A549 (cell line): Measurements from ENCODE around the gene KCNH8. TPM values are rescaled to one million over a fixed set of nuclear protein-coding genes. Genes with fewer than 3 reads are reported as not detected.

Source experiments
- ATAC-seq, 2 experiments: fragments of 200-7000 bp in 1 of 2; fragments of >200 bp in 1 of 2; cut with Nextera tagmentation in 1 of 2; cut with Tn5 transposase in 1 of 2; 3 replicates each; pipeline versions ENCODE4 v1.8.0 to v1.9.1; 2018 to 2020; ENCODE audit warnings: mild to moderate bottlenecking in 1 of 2, moderate library complexity in 1 of 2
- CTCF ChIA-PET: fragments of 300-600 bp; sonication (Branson Sonifier 250); formaldehyde crosslinking; extraction: SDS; loops from one replicate; lab custom pipeline; 2021; ENCODE audit warnings: antibody characterized with exemption, inconsistent platforms; lab: Yijun Ruan, JAX
- POLR2A ChIA-PET: fragments of 350-600 bp; formaldehyde crosslinking; extraction: SDS; loops from one replicate; lab custom pipeline; 2021; ENCODE audit warnings: antibody characterized with exemption, inconsistent platforms; lab: Yijun Ruan, JAX
- DNase-seq, 2 experiments: peaks; one replicate each; pipeline versions ENCODE4 v3.0.0 to v3.0.0-alpha.2; 2011 to 2016; ENCODE audit warnings: low read depth in 1 of 2, low spot score in 1 of 2
- FAIRE-seq: peaks from 2 replicates; lab custom pipeline; 2011; peaks lifted over from hg19 to GRCh38; lab: Jason Lieb, UNC
- H3K27ac ChIP-seq, 2 experiments: fragments of >200 bp; sonication (Bioruptor Twin); formaldehyde crosslinking; 3 replicates each; pipeline ENCODE4 v1.5.1; 2016 to 2017
- H3K4me1 ChIP-seq: fragments of >200 bp; sonication (Bioruptor Twin); formaldehyde crosslinking; 3 replicates; pipeline ENCODE4 v1.6.1; 2016
- H3K4me2 ChIP-seq: fragments of >200 bp; sonication (Bioruptor Twin); formaldehyde crosslinking; 3 replicates; pipeline ENCODE4 v1.6.1; 2016
- H3K4me3 ChIP-seq: fragments of >200 bp; sonication (Bioruptor Twin); formaldehyde crosslinking; 3 replicates; pipeline ENCODE4 v1.5.1; 2016
- H3K9me3 ChIP-seq: fragments of >200 bp; sonication (Bioruptor Twin); formaldehyde crosslinking; 3 replicates; pipeline ENCODE4 v1.6.1; 2016
- BCL3 ChIP-seq: fragments of >200 bp; sonication (Bioruptor Twin); formaldehyde crosslinking; IDR thresholded peaks from 3 replicates; pipeline ENCODE4 v1.6.1; 2016
- BHLHE40 ChIP-seq: IDR thresholded peaks from 2 replicates; pipeline ENCODE4 v1.6.1; 2012; ENCODE audit warnings: low read depth, low read length, inconsistent platforms
- CHD4 ChIP-seq: fragments of 200-600 bp; sonication (generic); IDR thresholded peaks from 2 replicates; pipeline ENCODE4 v1.6.1; 2016; ENCODE audit warnings: antibody characterized with exemption, mild to moderate bottlenecking, borderline replicate concordance
- EHF ChIP-seq: fragments of 250-450 bp; sonication (Bioruptor Pico); IDR thresholded peaks from 2 replicates; pipeline ENCODE4 v1.5.0; 2020; ENCODE audit warnings: mild to moderate bottlenecking
- HEYL ChIP-seq: fragments of 250-450 bp; sonication (Bioruptor Pico); IDR thresholded peaks from 2 replicates; pipeline ENCODE4 v1.8.0; 2021; ENCODE audit warnings: mild to moderate bottlenecking, moderate library complexity
- HOXA7 ChIP-seq: fragments of 250-450 bp; sonication (Bioruptor Pico); IDR thresholded peaks from 2 replicates; pipeline ENCODE4 v1.5.0; 2020; ENCODE audit warnings: mild to moderate bottlenecking, moderate library complexity
- HOXB5 ChIP-seq: fragments of 250-450 bp; sonication (Bioruptor Pico); IDR thresholded peaks from 2 replicates; pipeline ENCODE4 v1.5.0; 2020; ENCODE audit warnings: mild to moderate bottlenecking, moderate library complexity
- KDM1A ChIP-seq: fragments of 200-600 bp; sonication (generic); IDR thresholded peaks from 2 replicates; pipeline ENCODE4 v1.6.1; 2016; ENCODE audit warnings: low read depth, mild to moderate bottlenecking
- MAX ChIP-seq: IDR thresholded peaks from 2 replicates; pipeline ENCODE4 v1.6.1; 2012
- MAZ ChIP-seq: fragments of 150-350 bp; IDR thresholded peaks from 2 replicates; pipeline ENCODE4 v1.6.1; 2014; ENCODE audit warnings: antibody characterized with exemption, low read depth, low read length, borderline replicate concordance
- NFE2L2 ChIP-seq: fragments of 150-350 bp; conservative IDR thresholded peaks from 2 replicates; pipeline ENCODE4 v1.6.1; 2014; ENCODE audit warnings: low read length
- POLR2A ChIP-seq: IDR thresholded peaks from 2 replicates; pipeline ENCODE4 v1.6.1; 2012; ENCODE audit warnings: mild to moderate bottlenecking, low read length
- POLR2AphosphoS2 ChIP-seq: conservative IDR thresholded peaks from 2 replicates; pipeline ENCODE4 v1.6.1; 2012; ENCODE audit warnings: low read length, improper control_type of control experiment, inconsistent platforms
- RARB ChIP-seq: fragments of 250-450 bp; sonication (Bioruptor Pico); IDR thresholded peaks from 2 replicates; pipeline ENCODE4 v1.8.0; 2021; ENCODE audit warnings: mild to moderate bottlenecking, moderate library complexity
- RCOR1 ChIP-seq: fragments of 150-350 bp; IDR thresholded peaks from 2 replicates; pipeline ENCODE4 v1.6.1; 2014; ENCODE audit warnings: antibody characterized with exemption, low read length, low read depth
- RFX5 ChIP-seq: fragments of 450-650 bp; IDR thresholded peaks from 2 replicates; pipeline ENCODE4 v1.7.1; 2014; ENCODE audit warnings: antibody characterized with exemption, mild to moderate bottlenecking, moderate library complexity
- TP53 ChIP-seq: fragments of 250-450 bp; sonication (Bioruptor Pico); IDR thresholded peaks from 2 replicates; pipeline ENCODE4 v1.5.0; 2021; ENCODE audit warnings: mild to moderate bottlenecking, moderate library complexity
- ZNF302 ChIP-seq: fragments of 250-450 bp; sonication (Bioruptor Pico); IDR thresholded peaks from 2 replicates; pipeline ENCODE4 v1.9.0; 2021; ENCODE audit warnings: inconsistent platforms, mild to moderate bottlenecking, moderate library complexity
- ZSCAN20 ChIP-seq: fragments of 250-450 bp; sonication (Bioruptor Pico); IDR thresholded peaks from 2 replicates; pipeline ENCODE4 v1.8.0; 2022; ENCODE audit warnings: mild to moderate bottlenecking, moderate library complexity
- WGBS: methylation state at CpG from one replicate; pipeline ENCODE4 v1.1.6; 2017; ENCODE audit errors: missing lambda C conversion rate; 5-methylcytosine and 5-hydroxymethylcytosine counted together
- polyA plus RNA-seq, 4 experiments: library from polyadenylated mRNA; depleted of rRNA in 3 of 4; stranded (reverse); fragments of >200 nt; fragmentation: RNase III in 1 of 4; extraction: RNeasy Plus Mini Kit Qiagen cat#74134 plus additional on column Dnase treatment in 1 of 4; gene quantifications; 2 replicates in 3 of 4; 3 replicates in 1 of 4; pipeline ENCODE4 v1.2.3, GENCODE V29; 2011 to 2017
- small RNA-seq, 6 experiments: library from RNA; depleted of rRNA; stranded (forward); fragments of <200 nt; gene quantifications; one replicate each; pipeline ENCODE3, GENCODE V24; 2012
- TF ChIP-seq, protein P1 (sequence below): IDR thresholded peaks from 2 replicates; pipeline ENCODE4 v1.6.1; 2012
- TF ChIP-seq, protein P2 (sequence below): fragments of 200-600 bp; sonication (generic); IDR thresholded peaks from 2 replicates; pipeline ENCODE4 v1.6.1; 2016; ENCODE audit warnings: antibody characterized with exemption, mild to moderate bottlenecking, moderate library complexity

The KCNH8 gene
- polyA plus RNA-seq, 2 of the 4 experiments (the other 2 are of a cell fraction), result 0.03 TPM; not detected in 1

- no peaks in the 10 kb centered on the region for H3K4me1 ChIP-seq
- DNase-seq, result no peak
- no peak for FAIRE-seq
- TF ChIP-seq TP53, result no peak
- no peak for TF ChIP-seq RCOR1
- 9% methylated on average over 2 of the region's 2 CpGs for WGBS
- no peak overlapping the region for H3K27ac ChIP-seq
- H3K4me2 ChIP-seq, result no peak overlapping the region
- no peaks in the 10 kb centered on the region for H3K9me3 ChIP-seq
- no peak overlapping the region for H3K4me3 ChIP-seq
- no peak for ATAC-seq
- POLR2A ChIA-PET, result no interaction called here
- CTCF ChIA-PET, result no interaction called here
Measured at GRCh38 chr3:19573644-19574043, 425.3 kb downstream of the KCNH8 start.

- POLR2A ChIA-PET, result no interaction called here
- Histone ChIP-seq H3K9me3 (no peaks in the 10 kb centered on the region), H3K27ac (no peak overlapping the region), H3K4me2 (no peak overlapping the region), H3K4me1 (no peaks in the 10 kb centered on the region)
- DNase-seq, result no peak
- WGBS, result 7% methylated on average over 3 of the region's 3 CpGs
- ATAC-seq, result no peak
- no peak for TF ChIP-seq BHLHE40
- no peak for TF ChIP-seq POLR2AphosphoS2
- no peak for TF ChIP-seq MAZ
- TF ChIP-seq, protein P1, sequence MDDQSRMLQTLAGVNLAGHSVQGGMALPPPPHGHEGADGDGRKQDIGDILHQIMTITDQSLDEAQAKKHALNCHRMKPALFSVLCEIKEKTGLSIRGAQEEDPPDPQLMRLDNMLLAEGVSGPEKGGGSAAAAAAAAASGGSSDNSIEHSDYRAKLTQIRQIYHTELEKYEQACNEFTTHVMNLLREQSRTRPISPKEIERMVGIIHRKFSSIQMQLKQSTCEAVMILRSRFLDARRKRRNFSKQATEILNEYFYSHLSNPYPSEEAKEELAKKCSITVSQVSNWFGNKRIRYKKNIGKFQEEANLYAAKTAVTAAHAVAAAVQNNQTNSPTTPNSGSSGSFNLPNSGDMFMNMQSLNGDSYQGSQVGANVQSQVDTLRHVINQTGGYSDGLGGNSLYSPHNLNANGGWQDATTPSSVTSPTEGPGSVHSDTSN, result no peak
- no peak for TF ChIP-seq EHF
- TF ChIP-seq HOXB5 (CRISPR knock-in tag), result no peak
- TF ChIP-seq, protein P2, sequence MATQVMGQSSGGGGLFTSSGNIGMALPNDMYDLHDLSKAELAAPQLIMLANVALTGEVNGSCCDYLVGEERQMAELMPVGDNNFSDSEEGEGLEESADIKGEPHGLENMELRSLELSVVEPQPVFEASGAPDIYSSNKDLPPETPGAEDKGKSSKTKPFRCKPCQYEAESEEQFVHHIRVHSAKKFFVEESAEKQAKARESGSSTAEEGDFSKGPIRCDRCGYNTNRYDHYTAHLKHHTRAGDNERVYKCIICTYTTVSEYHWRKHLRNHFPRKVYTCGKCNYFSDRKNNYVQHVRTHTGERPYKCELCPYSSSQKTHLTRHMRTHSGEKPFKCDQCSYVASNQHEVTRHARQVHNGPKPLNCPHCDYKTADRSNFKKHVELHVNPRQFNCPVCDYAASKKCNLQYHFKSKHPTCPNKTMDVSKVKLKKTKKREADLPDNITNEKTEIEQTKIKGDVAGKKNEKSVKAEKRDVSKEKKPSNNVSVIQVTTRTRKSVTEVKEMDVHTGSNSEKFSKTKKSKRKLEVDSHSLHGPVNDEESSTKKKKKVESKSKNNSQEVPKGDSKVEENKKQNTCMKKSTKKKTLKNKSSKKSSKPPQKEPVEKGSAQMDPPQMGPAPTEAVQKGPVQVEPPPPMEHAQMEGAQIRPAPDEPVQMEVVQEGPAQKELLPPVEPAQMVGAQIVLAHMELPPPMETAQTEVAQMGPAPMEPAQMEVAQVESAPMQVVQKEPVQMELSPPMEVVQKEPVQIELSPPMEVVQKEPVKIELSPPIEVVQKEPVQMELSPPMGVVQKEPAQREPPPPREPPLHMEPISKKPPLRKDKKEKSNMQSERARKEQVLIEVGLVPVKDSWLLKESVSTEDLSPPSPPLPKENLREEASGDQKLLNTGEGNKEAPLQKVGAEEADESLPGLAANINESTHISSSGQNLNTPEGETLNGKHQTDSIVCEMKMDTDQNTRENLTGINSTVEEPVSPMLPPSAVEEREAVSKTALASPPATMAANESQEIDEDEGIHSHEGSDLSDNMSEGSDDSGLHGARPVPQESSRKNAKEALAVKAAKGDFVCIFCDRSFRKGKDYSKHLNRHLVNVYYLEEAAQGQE, result no peak
- TF ChIP-seq ZSCAN20 (CRISPR knock-in tag), result no peak
- TF ChIP-seq NFE2L2, result no peak
- no peak for TF ChIP-seq ZNF302 (CRISPR knock-in tag)
- TF ChIP-seq KDM1A, result no peak
- no peak for TF ChIP-seq CHD4
- no peak for TF ChIP-seq HOXA7 (CRISPR knock-in tag)
- no peak for TF ChIP-seq POLR2A
- TF ChIP-seq RFX5, result no peak
- no peak for TF ChIP-seq BCL3
- no peak for TF ChIP-seq MAX
- TF ChIP-seq, all 56 proteins: peak for 0
- FAIRE-seq, result no peak
- H3K4me3 ChIP-seq, result no peak overlapping the region
- CTCF ChIA-PET, result no interaction called here
Measured at GRCh38 chr3:19574268-19574667, 426.0 kb downstream of the KCNH8 start.

GRCh38 chr3:19576343-19576742, 428.0 kb downstream of the KCNH8 start:
- Histone ChIP-seq H3K4me2 (no peak overlapping the region), H3K4me1 (no peaks in the 10 kb centered on the region), H3K9me3 (no peaks in the 10 kb centered on the region), H3K4me3 (no peak overlapping the region)
- FAIRE-seq (no peak), ATAC-seq (no peak)
- TF ChIP-seq BHLHE40, result no peak
- no peak for TF ChIP-seq HEYL (CRISPR knock-in tag)
- no peak for TF ChIP-seq RARB
- TF ChIP-seq, all 56 proteins: peak for 0
- no peak overlapping the region for H3K27ac ChIP-seq
- no peak for DNase-seq
- CTCF ChIA-PET, result interaction anchor here (0.8 kb wide), 1 partner anchor 450 kb away, joined by 3 read pairs; no protein-coding TSS in a partner anchor
- POLR2A ChIA-PET, result no interaction called here
- WGBS, result 2% methylated on average over 3 of the region's 3 CpGs

Small RNA genes lying within 50 kb of the gene (small RNA-seq; reads per million reads assigned to genes)
- gene MIR4791, result 0 reads per million in 6 experiments
